ENCODE data around the gene MESD.
"Not testable (repeated sequence)": the region's sequence is repeated elsewhere in the genome, so short reads cannot be mapped to it uniquely, and the experiment has no call there.

Gene MESD

GRCh38 chr15:80957976-80958375 lies 31.6 kb downstream of the MESD start:
- H3K4me1 ChIP-seq (ENCODE audit: control insufficient read depth in 1 of 2, insufficient read depth in 1 of 2, low read depth in 1 of 2, low read length in 1 of 2), result no peaks in the 10 kb centered on the region
- H3K4me3 ChIP-seq (ENCODE audit: low read depth in 1 of 2, low read length in 1 of 2), result no peak overlapping the region
- no peak overlapping the region for H3K27ac ChIP-seq
- TF ChIP-seq CTCF (IDR thresholded peaks at IDR 0.05), result no peak
- peaks cover 36% of the 10 kb centered on the region for H3K36me3 ChIP-seq
- no peaks in the 10 kb centered on the region for H3K9me3 ChIP-seq
- H3K27me3 ChIP-seq, result no peaks in the 10 kb centered on the region

- no peak overlapping the region for H3K27ac ChIP-seq
- H3K4me1 ChIP-seq (ENCODE audit: control insufficient read depth in 1 of 2, insufficient read depth in 1 of 2, low read depth in 1 of 2, low read length in 1 of 2), result no peaks in the 10 kb centered on the region
- H3K36me3 ChIP-seq, result peaks cover 40% of the 10 kb centered on the region
- no peak for TF ChIP-seq CTCF (IDR thresholded peaks at IDR 0.05)
- no peak overlapping the region for H3K4me3 ChIP-seq (ENCODE audit: low read depth in 1 of 2, low read length in 1 of 2)
- H3K27me3 ChIP-seq, result no peaks in the 10 kb centered on the region
- H3K9me3 ChIP-seq, result no peaks in the 10 kb centered on the region
These were observed 32.1 kb downstream of the MESD start for GRCh38 chr15:80957556-80957955.

GRCh38 chr15:80955571-80956452 lies 33.8 kb downstream of the MESD start:
- H3K36me3 ChIP-seq, result peaks cover 56% of the 10 kb centered on the region
- H3K27ac ChIP-seq; H3K27me3 ChIP-seq; H3K9me3 ChIP-seq; H3K4me3 ChIP-seq (ENCODE audit: low read depth in 1 of 2, low read length in 1 of 2); H3K4me1 ChIP-seq (ENCODE audit: control insufficient read depth in 1 of 2, insufficient read depth in 1 of 2, low read depth in 1 of 2, low read length in 1 of 2): not testable (repeated sequence)

- H3K27ac ChIP-seq, result no peak overlapping the region
- no peak overlapping the region for H3K4me3 ChIP-seq (ENCODE audit: low read depth in 1 of 2, low read length in 1 of 2)
- peaks cover 64% of the 10 kb centered on the region for H3K36me3 ChIP-seq
- no peaks in the 10 kb centered on the region for H3K9me3 ChIP-seq
- H3K4me1 ChIP-seq (ENCODE audit: control insufficient read depth in 1 of 2, insufficient read depth in 1 of 2, low read depth in 1 of 2, low read length in 1 of 2), result no peaks in the 10 kb centered on the region
- TF ChIP-seq CTCF (IDR thresholded peaks at IDR 0.05), result no peak
- H3K27me3 ChIP-seq, result no peaks in the 10 kb centered on the region
These were observed 35.5 kb downstream of the MESD start for GRCh38 chr15:80953953-80954778.

GRCh38 chr15:80953001-80953952 lies 36.3 kb downstream of the MESD start:
- no peak for TF ChIP-seq CTCF (IDR thresholded peaks at IDR 0.05)
- Histone ChIP-seq H3K9me3 (no peaks in the 10 kb centered on the region), H3K4me3 (ENCODE audit: low read depth in 1 of 2, low read length in 1 of 2) (no peak overlapping the region), H3K27me3 (no peaks in the 10 kb centered on the region), H3K4me1 (ENCODE audit: control insufficient read depth in 1 of 2, insufficient read depth in 1 of 2, low read depth in 1 of 2, low read length in 1 of 2) (no peaks in the 10 kb centered on the region), H3K27ac (no peak overlapping the region), H3K36me3 (peaks cover 64% of the 10 kb centered on the region)
